Thyroid gland (tissue), 4 donors: Measurements from ENCODE around the gene ZC4H2. TPM values are rescaled to one million over a fixed set of nuclear protein-coding genes. Genes with fewer than 3 reads are reported as not detected.
A peak's percentile ranks its signal among the peaks of the same experiment; 100 is the strongest.

ENCODE experiments used
- DNase-seq, 2 donors: peaks; one replicate each; pipeline ENCODE4 v3.0.0-alpha.2; 2019
- H3K27ac ChIP-seq, 3 donors: fragments of 200-600 bp; sonication (generic); 1 replicate in 2 of 3; 2 replicates in 1 of 3; pipeline ENCODE4 v1.5.1; 2016 to 2019; ENCODE audit warnings: mild to moderate bottlenecking in 1 of 3, moderate library complexity in 1 of 3
- H3K27me3 ChIP-seq: fragments of 200-600 bp; sonication (generic); one replicate; pipeline ENCODE4 v1.5.1; 2019
- H3K36me3 ChIP-seq, 2 donors: fragments of 200-600 bp; sonication (generic); one replicate each; pipeline ENCODE4 v1.5.1; 2016 to 2019
- H3K4me1 ChIP-seq, 2 donors: fragments of 200-600 bp; sonication (generic); one replicate each; pipeline ENCODE4 v1.5.1; 2017 to 2019
- H3K4me3 ChIP-seq, 3 donors: fragments of 200-600 bp; sonication (generic); replicated peaks in 1 of 3; 1 replicate in 2 of 3; 2 replicates in 1 of 3; pipeline ENCODE4 v1.5.1; 2016; ENCODE audit warnings: mild to moderate bottlenecking in 1 of 3
- H3K9me3 ChIP-seq: fragments of 200-600 bp; sonication (generic); one replicate; pipeline ENCODE4 v1.5.1; 2017
- CTCF ChIP-seq, 6 experiments: fragments of 200-600 bp in 3 of 6; fragments of 450-650 bp in 3 of 6; sonication (generic) in 3 of 6; IDR thresholded peaks; one replicate each; pipeline ENCODE4 v1.5.1; 2016 to 2019; ENCODE audit warnings: antibody characterized with exemption in 6 of 6, mild to moderate bottlenecking in 2 of 6, inconsistent platforms in 1 of 6, moderate library complexity in 1 of 6
- POLR2A ChIP-seq, 2 donors: fragments of 450-650 bp; IDR thresholded peaks; one replicate each; pipeline ENCODE4 v1.6.1; 2017; ENCODE audit warnings: antibody characterized with exemption in 2 of 2, mild to moderate bottlenecking in 2 of 2, moderate library complexity in 1 of 2
- WGBS, 2 donors: methylation state at CpG; one replicate each; pipeline ENCODE4 v1.1.5; 2017; 5-methylcytosine and 5-hydroxymethylcytosine counted together
- intact Hi-C: fragments of 100-400 bp; cut with DNase I; formaldehyde crosslinking; loops from one replicate; pipeline ENCODE4 v1.15.1; 2023
- total RNA-seq, 4 donors: library from RNA; depleted of rRNA; stranded (reverse); fragments of >200 nt; gene quantifications; one replicate each; pipeline ENCODE4 v1.2.3, GENCODE V29; 2016

Gene ZC4H2
- total RNA-seq, 4 donors from 2014 or later: 10.2 to 14.3 (median 11.4) TPM

GRCh38 chrX:64996805-64997204 lies 20.6 kb upstream of the ZC4H2 start:
- H3K27me3 ChIP-seq: no peaks in the 10 kb centered on the region
- 57 to 81% methylated on average over 1 of the region's 1 CpG for WGBS, 2 donors
- H3K4me3 ChIP-seq: no peak overlapping the region
- no peaks in the 10 kb centered on the region for H3K36me3 ChIP-seq
- no peak for DNase-seq
- no peaks in the 10 kb centered on the region for H3K9me3 ChIP-seq
- no peak for TF ChIP-seq POLR2A (IDR thresholded peaks at IDR 0.05)
- no peak for TF ChIP-seq CTCF (IDR thresholded peaks at IDR 0.05)
- H3K27ac ChIP-seq: no peak overlapping the region
- no peaks in the 10 kb centered on the region for H3K4me1 ChIP-seq
- intact Hi-C loops: no loop called here

- Histone ChIP-seq H3K27me3 (no peaks in the 10 kb centered on the region), H3K36me3 (no peaks in the 10 kb centered on the region), H3K27ac (no peak overlapping the region), H3K4me1 (no peaks in the 10 kb centered on the region), H3K9me3 (no peaks in the 10 kb centered on the region), H3K4me3 (no peak overlapping the region)
- no peak for DNase-seq
- intact Hi-C loops: no loop called here
- 78 to 89% methylated on average over 2 of the region's 2 CpGs for WGBS, 2 donors
- no peak for TF ChIP-seq POLR2A (IDR thresholded peaks at IDR 0.05)
- TF ChIP-seq CTCF (IDR thresholded peaks at IDR 0.05): no peak
Measured at GRCh38 chrX:64994131-64994798, 18.0 kb upstream of the ZC4H2 start.

- Histone ChIP-seq H3K4me3 (no peak overlapping the region), H3K27ac (no peak overlapping the region), H3K36me3 (no peaks in the 10 kb centered on the region), H3K9me3 (no peaks in the 10 kb centered on the region), H3K4me1 (peaks cover 0 to 3% of the 10 kb centered on the region in 2 donors), H3K27me3 (no peaks in the 10 kb centered on the region)
- DNase-seq: no peak
- intact Hi-C loops: loop anchor here (10.0 kb wide), 1 partner anchor 57 kb away; the partner anchor contains the start of gene ZC3H12B
- 83 to 84% methylated on average over 3 of the region's 3 CpGs for WGBS, 2 donors
- no peak for TF ChIP-seq CTCF (IDR thresholded peaks at IDR 0.05)
- no peak for TF ChIP-seq POLR2A (IDR thresholded peaks at IDR 0.05)
Measured at GRCh38 chrX:64977830-64978229, 1.6 kb upstream of the ZC4H2 start.

- WGBS, 2 donors: 53 to 54% methylated on average over 2 of the region's 2 CpGs
- intact Hi-C loops: loop anchor here (10.0 kb wide), 1 partner anchor 58 kb away; the partner anchor contains the start of gene ZC3H12B
- Histone ChIP-seq H3K9me3 (no peaks in the 10 kb centered on the region), H3K27me3 (no peaks in the 10 kb centered on the region), H3K4me3 (no peak overlapping the region), H3K4me1 (peaks cover 0 to 3% of the 10 kb centered on the region in 2 donors), H3K27ac (no peak overlapping the region), H3K36me3 (no peaks in the 10 kb centered on the region)
- TF ChIP-seq POLR2A (IDR thresholded peaks at IDR 0.05): no peak
- TF ChIP-seq CTCF (IDR thresholded peaks at IDR 0.05): no peak
- no peak for DNase-seq
Measured at GRCh38 chrX:64977051-64977450, 801 bp upstream of the ZC4H2 start.

- TF ChIP-seq POLR2A (IDR thresholded peaks at IDR 0.05) (no peak), CTCF (IDR thresholded peaks at IDR 0.05) (no peak)
- Histone ChIP-seq H3K27me3 (no peaks in the 10 kb centered on the region), H3K4me3 (peak overlapping the region in 1 of 3 donors; percentile 31), H3K36me3 (no peaks in the 10 kb centered on the region), H3K27ac (no peak overlapping the region), H3K4me1 (peaks cover 0 to 3% of the 10 kb centered on the region in 2 donors), H3K9me3 (no peaks in the 10 kb centered on the region)
- no peak for DNase-seq
- 6 to 10% methylated on average over 11 of the region's 11 CpGs for WGBS, 2 donors
- intact Hi-C loops: loop anchor here (10.0 kb wide), 1 partner anchor 58 kb away; the partner anchor contains the start of gene ZC3H12B
Measured at GRCh38 chrX:64976673-64977040, 407 bp upstream of the ZC4H2 start.
